Measurements from ENCODE around the gene SSBP2.

The SSBP2 gene

GRCh38 chr5:81751009-81751835 is at the start of gene SSBP2:
TSS of gene SSBP2 (minus strand) at chr5:81751097. CDS start at chr5:81751042, 55 bp downstream.
- peak within 1 kb of the TSS; percentile 69 for H3K4me3 ChIP-seq (ENCODE audit: low read depth, low read length)
- in situ Hi-C loops (cut with HindIII; ENCODE audit: low sequenced_read_pairs): no loop called here
- DNase-seq (ENCODE audit: low read depth): peak; percentile 97
- TF ChIP-seq, protein P1, sequence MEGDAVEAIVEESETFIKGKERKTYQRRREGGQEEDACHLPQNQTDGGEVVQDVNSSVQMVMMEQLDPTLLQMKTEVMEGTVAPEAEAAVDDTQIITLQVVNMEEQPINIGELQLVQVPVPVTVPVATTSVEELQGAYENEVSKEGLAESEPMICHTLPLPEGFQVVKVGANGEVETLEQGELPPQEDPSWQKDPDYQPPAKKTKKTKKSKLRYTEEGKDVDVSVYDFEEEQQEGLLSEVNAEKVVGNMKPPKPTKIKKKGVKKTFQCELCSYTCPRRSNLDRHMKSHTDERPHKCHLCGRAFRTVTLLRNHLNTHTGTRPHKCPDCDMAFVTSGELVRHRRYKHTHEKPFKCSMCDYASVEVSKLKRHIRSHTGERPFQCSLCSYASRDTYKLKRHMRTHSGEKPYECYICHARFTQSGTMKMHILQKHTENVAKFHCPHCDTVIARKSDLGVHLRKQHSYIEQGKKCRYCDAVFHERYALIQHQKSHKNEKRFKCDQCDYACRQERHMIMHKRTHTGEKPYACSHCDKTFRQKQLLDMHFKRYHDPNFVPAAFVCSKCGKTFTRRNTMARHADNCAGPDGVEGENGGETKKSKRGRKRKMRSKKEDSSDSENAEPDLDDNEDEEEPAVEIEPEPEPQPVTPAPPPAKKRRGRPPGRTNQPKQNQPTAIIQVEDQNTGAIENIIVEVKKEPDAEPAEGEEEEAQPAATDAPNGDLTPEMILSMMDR (IDR thresholded peaks at IDR 0.05; ENCODE audit: low read depth, low read length, missing control alignments): no peak

GRCh38 chr5:81795666-81796065 is 44.8 kb upstream of the SSBP2 start:
- H3K4me3 ChIP-seq (ENCODE audit: low read depth, low read length): no peak overlapping the region
- in situ Hi-C loops (cut with HindIII; ENCODE audit: low sequenced_read_pairs): no loop called here
- TF ChIP-seq, protein P1 (IDR thresholded peaks at IDR 0.05; ENCODE audit: low read depth, low read length, missing control alignments): no peak
- no peak for DNase-seq (ENCODE audit: low read depth)

DNA sequence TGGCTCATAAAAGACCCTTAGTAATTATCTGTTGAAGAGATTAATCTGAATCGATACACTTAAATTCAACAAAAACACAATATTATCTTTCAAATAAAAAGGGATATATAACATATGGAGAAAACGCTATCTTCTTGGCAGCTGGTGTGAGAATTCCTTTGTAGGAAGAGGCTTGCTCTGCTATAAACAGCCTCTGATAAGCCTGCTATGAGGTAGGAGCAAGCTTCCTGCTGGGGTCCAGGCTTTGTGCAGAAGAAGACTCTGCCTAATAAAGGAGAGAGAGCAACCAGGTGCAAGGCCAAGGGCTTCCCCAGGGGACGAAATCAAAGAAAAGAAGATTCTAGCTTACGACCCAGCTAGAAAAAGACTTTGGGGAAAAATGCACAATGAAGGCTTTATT is 43.3 kb upstream of the SSBP2 start:
- H3K4me3 ChIP-seq (ENCODE audit: low read depth, low read length): no peak overlapping the region
- in situ Hi-C loops (cut with HindIII; ENCODE audit: low sequenced_read_pairs): no loop called here
- no peak for DNase-seq (ENCODE audit: low read depth)
- TF ChIP-seq, protein P1 (IDR thresholded peaks at IDR 0.05; ENCODE audit: low read depth, low read length, missing control alignments): no peak

- TF ChIP-seq, protein P1 (IDR thresholded peaks at IDR 0.05; ENCODE audit: low read depth, low read length, missing control alignments): no peak
- H3K4me3 ChIP-seq (ENCODE audit: low read depth, low read length): no peak overlapping the region
- DNase-seq (ENCODE audit: low read depth): no peak
- in situ Hi-C loops (cut with HindIII; ENCODE audit: low sequenced_read_pairs): no loop called here
These were observed 39.4 kb upstream of the SSBP2 start for GRCh38 chr5:81790336-81790735.

DNA sequence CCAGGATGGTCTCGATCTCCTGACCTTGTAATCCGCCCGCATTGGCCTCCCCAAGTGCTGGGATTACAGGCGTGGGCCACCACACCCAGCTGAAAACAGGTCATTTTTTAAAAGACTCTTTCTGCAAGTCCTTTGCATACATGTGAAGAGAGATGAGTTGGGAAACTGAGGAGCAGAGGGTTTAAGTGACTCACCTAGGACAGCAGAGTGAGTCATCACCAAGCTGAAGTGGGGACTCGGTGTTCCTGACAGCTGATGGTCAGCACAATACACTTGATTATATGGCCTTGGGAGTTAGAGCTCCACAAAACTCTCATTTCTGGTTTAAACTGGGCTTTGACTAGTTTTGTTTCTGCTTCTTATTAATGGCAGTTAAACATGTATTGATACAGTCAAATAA is 38.1 kb upstream of the SSBP2 start:
- no peak overlapping the region for H3K4me3 ChIP-seq (ENCODE audit: low read depth, low read length)
- DNase-seq (ENCODE audit: low read depth): no peak
- in situ Hi-C loops (cut with HindIII; ENCODE audit: low sequenced_read_pairs): no loop called here
- TF ChIP-seq, protein P1 (IDR thresholded peaks at IDR 0.05; ENCODE audit: low read depth, low read length, missing control alignments): no peak

GRCh38 chr5:81788329-81788728 is 37.4 kb upstream of the SSBP2 start:
- TF ChIP-seq, protein P1 (IDR thresholded peaks at IDR 0.05; ENCODE audit: low read depth, low read length, missing control alignments): no peak
- no peak overlapping the region for H3K4me3 ChIP-seq (ENCODE audit: low read depth, low read length)
- in situ Hi-C loops (cut with HindIII; ENCODE audit: low sequenced_read_pairs): no loop called here
- DNase-seq (ENCODE audit: low read depth): no peak
